ENCODE measurements around the gene PCDH19.

PCDH19 gene

GRCh38 chrX:100296183-100296753, 113.8 kb downstream of the PCDH19 start:
- DNase-seq = no peak

- DNase-seq = no peak
Observed at GRCh38 chrX:100294965-100295364, 115.1 kb downstream of the PCDH19 start.

GRCh38 chrX:100289066-100289558, 121.0 kb downstream of the PCDH19 start:
- DNase-seq = no peak

GRCh38 chrX:100277231-100277630, 132.8 kb downstream of the PCDH19 start:
- DNase-seq = no peak

GRCh38 chrX:100274916-100275315, 135.2 kb downstream of the PCDH19 start:
- DNase-seq = no peak

GRCh38 chrX:100265179-100265578, 144.9 kb downstream of the PCDH19 start:
- DNase-seq = no peak

- no peak for DNase-seq
Observed at GRCh38 chrX:100264200-100264599, 145.9 kb downstream of the PCDH19 start.

- DNase-seq = peak; percentile 5
Observed at GRCh38 chrX:100263650-100264049, 146.4 kb downstream of the PCDH19 start.

GRCh38 chrX:100248885-100249493, 161.1 kb downstream of the PCDH19 start:
- no peak for DNase-seq

- no peak for DNase-seq
Observed at GRCh38 chrX:100247826-100248225, 162.2 kb downstream of the PCDH19 start.

GRCh38 chrX:100244681-100245080, 165.4 kb downstream of the PCDH19 start:
- no peak for DNase-seq
